ENCODE results near the gene SH2D4B. TPM values are rescaled to one million over a fixed set of nuclear protein-coding genes. Genes with fewer than 3 reads are reported as not detected.

SH2D4B gene
- not detected for total RNA-seq

DNA sequence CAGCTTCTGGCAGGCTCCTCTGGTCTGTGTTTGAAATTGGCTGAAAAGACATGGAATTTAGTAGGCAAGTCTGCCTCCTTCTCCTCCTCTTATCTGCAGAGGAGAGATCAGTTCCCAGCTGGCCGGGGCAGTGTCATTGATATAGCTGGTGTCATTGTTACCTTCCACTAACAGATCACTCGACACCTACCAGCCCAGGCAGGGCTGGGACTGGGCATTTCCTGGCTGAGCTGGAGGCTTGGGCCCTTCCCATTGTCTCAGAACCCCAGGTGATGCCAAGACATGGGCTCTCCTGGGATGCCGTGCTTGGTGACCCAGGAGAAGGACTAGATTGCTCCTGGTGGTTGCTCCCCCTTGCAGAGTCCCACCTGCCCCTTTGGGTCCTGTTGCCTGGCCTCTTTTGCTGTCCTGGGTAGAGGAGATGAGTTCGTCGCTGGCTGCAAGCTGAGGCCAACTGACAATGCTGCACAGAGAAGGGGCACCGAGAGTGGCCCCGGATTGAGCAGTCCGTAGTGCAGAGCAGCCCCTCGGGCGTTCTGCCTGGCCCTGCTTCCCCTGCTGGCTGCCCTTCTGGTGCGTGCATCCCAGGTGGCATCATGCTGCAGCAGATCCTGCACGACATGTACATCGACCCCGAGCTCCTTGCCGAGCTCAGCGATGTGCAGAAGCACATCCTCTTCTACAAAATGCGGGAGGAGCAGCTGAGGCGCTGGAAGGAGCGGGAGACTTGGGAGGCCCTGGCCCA lies at the start of gene SH2D4B:
TSS of gene SH2D4B (plus strand) at position 167 of the 745 bp plus-strand sequence. CDS start at position 597, 430 bp downstream.
- TF ChIP-seq CTCF (IDR thresholded peaks at IDR 0.05) (no peak), POLR2AphosphoS5 (IDR thresholded peaks at IDR 0.05) (no peak), EP300 (IDR thresholded peaks at IDR 0.05) (no peak), POLR2A (IDR thresholded peaks at IDR 0.05) (no peak)
- Histone ChIP-seq H3K36me3 (no peaks in the 10 kb centered on the region), H3K27me3 (peaks cover 5% of the 10 kb centered on the region), H3K9me3 (no peaks in the 10 kb centered on the region), H3K4me3 (no peak within 1 kb of the TSS), H3K4me1 (peaks cover 0 to 11% (median 0%) of the 10 kb centered on the region in 3 donors), H3K27ac (no peak within 1 kb of the TSS)
- WGBS, 2 donors (ENCODE audit: low coverage in 1 of 2) = 76 to 96% methylated on average over 3 to 4 of the region's 19 CpGs
- no peak for ATAC-seq

GRCh38 chr10:80488539-80489066 lies 49.1 kb upstream of the SH2D4B start:
- no peak for ATAC-seq

GRCh38 chr10:80489371-80490112 lies 48.2 kb upstream of the SH2D4B start:
- peaks cover 4 to 88% (median 30%) of the 10 kb centered on the region in 3 donors for H3K4me1 ChIP-seq
- H3K27ac ChIP-seq = no peak overlapping the region
- peaks cover 0 to 47% of the 10 kb centered on the region in 2 donors for H3K36me3 ChIP-seq
- no peak overlapping the region for H3K4me3 ChIP-seq
- no peaks in the 10 kb centered on the region for H3K27me3 ChIP-seq
- no peak for ATAC-seq
- H3K9me3 ChIP-seq = no peaks in the 10 kb centered on the region
- TF ChIP-seq EP300 (IDR thresholded peaks at IDR 0.05) (no peak), POLR2AphosphoS5 (IDR thresholded peaks at IDR 0.05) (no peak), CTCF (IDR thresholded peaks at IDR 0.05) (no peak), POLR2A (IDR thresholded peaks at IDR 0.05) (no peak)
- 100% methylated on average over 1 of the region's 2 CpGs for WGBS, 2 donors (ENCODE audit: low coverage in 1 of 2)

More at GRCh38 chr10:80488539-80489066, 49.1 kb upstream of the SH2D4B start:
- no peaks in the 10 kb centered on the region for H3K9me3 ChIP-seq
- 75 to 80% methylated on average over 2 to 6 of the region's 6 CpGs for WGBS, 2 donors (ENCODE audit: low coverage in 1 of 2)
- no peak overlapping the region for H3K4me3 ChIP-seq
- H3K27ac ChIP-seq = no peak overlapping the region
- peaks cover 0 to 86% (median 27%) of the 10 kb centered on the region in 3 donors for H3K4me1 ChIP-seq
- no peaks in the 10 kb centered on the region for H3K27me3 ChIP-seq
- no peak for TF ChIP-seq POLR2AphosphoS5 (IDR thresholded peaks at IDR 0.05)
- TF ChIP-seq CTCF (IDR thresholded peaks at IDR 0.05) = no peak
- TF ChIP-seq EP300 (IDR thresholded peaks at IDR 0.05) = no peak
- no peak for TF ChIP-seq POLR2A (IDR thresholded peaks at IDR 0.05)
- H3K36me3 ChIP-seq = peaks cover 0 to 46% of the 10 kb centered on the region in 2 donors

- TF ChIP-seq CTCF (IDR thresholded peaks at IDR 0.05) = no peak
- TF ChIP-seq EP300 (IDR thresholded peaks at IDR 0.05) = no peak
- TF ChIP-seq POLR2AphosphoS5 (IDR thresholded peaks at IDR 0.05) = no peak
- TF ChIP-seq POLR2A (IDR thresholded peaks at IDR 0.05) = no peak
- Histone ChIP-seq H3K36me3 (peaks cover 0 to 47% of the 10 kb centered on the region in 2 donors), H3K9me3 (no peaks in the 10 kb centered on the region), H3K4me1 (peaks cover 4 to 85% (median 15%) of the 10 kb centered on the region in 3 donors), H3K4me3 (no peak overlapping the region), H3K27me3 (no peaks in the 10 kb centered on the region), H3K27ac (peak overlapping the region in 1 of 4 donors; percentile 37)
- 90% methylated on average over 4 of the region's 7 CpGs; no CpG with 5 or more reads in 1 of the 2 donors for WGBS, 2 donors (ENCODE audit: low coverage in 1 of 2)
- no peak for ATAC-seq
These were observed 46.2 kb upstream of the SH2D4B start for GRCh38 chr10:80491251-80492102.
